LNCaP clone FGC (cell line): ENCODE measurements around the gene PCDHB6.
"Not testable (repeated sequence)": the region's sequence is repeated elsewhere in the genome, so short reads cannot be mapped to it uniquely, and the experiment has no call there.

Source experiments
- DNase-seq: peaks from one replicate; pipeline ENCODE4 v3.0.0-alpha.2; 2011; ENCODE audit warnings: low read depth
- H3K4me3 ChIP-seq: 2 replicates; pipeline ENCODE4 v1.5.1; 2011; ENCODE audit warnings: mild to moderate bottlenecking, low read depth, low read length, control low read depth
- TF ChIP-seq, protein P1 (sequence below): IDR thresholded peaks from 2 replicates; pipeline ENCODE4 v1.5.1; 2012; ENCODE audit warnings: mild to moderate bottlenecking; ENCODE audit not compliant: control insufficient read depth, insufficient read depth; ENCODE audit errors: extremely low read depth

The PCDHB6 gene

DNA sequence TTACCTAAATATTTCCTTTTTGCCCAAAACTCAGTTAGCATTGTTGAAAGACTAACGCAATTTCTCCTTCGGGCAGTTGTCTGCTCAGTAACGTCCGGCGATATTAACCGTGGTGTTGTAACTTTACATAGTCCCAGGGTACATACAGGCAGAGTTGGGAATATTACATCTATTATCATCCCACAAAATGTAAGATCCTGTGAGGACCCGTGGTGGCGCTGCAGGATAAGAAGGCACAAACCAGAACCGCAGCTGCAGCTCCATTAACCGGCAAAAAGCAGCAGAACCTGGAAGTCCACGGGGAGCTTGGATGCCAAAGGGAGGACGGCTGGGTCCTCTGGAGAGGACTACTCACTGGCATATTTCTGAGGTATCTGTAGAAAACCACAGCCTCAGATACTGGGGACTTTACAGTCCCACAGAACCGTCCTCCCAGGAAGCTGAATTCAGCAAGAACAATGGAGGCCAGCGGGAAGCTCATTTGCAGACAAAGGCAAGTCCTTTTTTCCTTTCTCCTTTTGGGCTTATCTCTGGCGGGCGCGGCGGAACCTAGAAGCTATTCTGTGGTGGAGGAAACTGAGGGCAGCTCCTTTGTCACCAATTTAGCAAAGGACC is 27.8 kb downstream of the PCDHB6 start, which contains the start of gene PCDHB8:
PCDHB8 (plus strand) TSS at position 214 of the 615 bp plus-strand sequence; CDS start at position 459, 245 bp downstream.
- TF ChIP-seq, protein P1, sequence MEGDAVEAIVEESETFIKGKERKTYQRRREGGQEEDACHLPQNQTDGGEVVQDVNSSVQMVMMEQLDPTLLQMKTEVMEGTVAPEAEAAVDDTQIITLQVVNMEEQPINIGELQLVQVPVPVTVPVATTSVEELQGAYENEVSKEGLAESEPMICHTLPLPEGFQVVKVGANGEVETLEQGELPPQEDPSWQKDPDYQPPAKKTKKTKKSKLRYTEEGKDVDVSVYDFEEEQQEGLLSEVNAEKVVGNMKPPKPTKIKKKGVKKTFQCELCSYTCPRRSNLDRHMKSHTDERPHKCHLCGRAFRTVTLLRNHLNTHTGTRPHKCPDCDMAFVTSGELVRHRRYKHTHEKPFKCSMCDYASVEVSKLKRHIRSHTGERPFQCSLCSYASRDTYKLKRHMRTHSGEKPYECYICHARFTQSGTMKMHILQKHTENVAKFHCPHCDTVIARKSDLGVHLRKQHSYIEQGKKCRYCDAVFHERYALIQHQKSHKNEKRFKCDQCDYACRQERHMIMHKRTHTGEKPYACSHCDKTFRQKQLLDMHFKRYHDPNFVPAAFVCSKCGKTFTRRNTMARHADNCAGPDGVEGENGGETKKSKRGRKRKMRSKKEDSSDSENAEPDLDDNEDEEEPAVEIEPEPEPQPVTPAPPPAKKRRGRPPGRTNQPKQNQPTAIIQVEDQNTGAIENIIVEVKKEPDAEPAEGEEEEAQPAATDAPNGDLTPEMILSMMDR = peak; percentile 43
- not testable (repeated sequence) for DNase-seq
- H3K4me3 ChIP-seq = peak within 1 kb of the TSS; percentile 6; the same call in 1 of the 2 replicates

DNA sequence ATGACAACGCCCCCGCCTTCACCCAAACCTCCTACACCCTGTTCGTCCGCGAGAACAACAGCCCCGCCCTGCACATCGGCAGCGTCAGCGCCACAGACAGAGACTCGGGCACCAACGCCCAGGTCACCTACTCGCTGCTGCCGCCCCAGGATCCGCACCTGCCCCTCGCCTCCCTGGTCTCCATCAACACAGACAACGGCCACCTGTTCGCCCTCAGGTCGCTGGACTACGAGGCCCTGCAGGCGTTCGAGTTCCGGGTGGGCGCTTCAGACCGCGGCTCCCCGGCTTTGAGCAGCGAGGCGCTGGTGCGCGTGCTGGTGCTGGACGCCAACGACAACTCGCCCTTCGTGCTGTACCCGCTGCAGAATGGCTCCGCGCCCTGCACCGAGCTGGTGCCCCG is 29.5 kb downstream of the PCDHB6 start:
- not testable (repeated sequence) for DNase-seq

DNA sequence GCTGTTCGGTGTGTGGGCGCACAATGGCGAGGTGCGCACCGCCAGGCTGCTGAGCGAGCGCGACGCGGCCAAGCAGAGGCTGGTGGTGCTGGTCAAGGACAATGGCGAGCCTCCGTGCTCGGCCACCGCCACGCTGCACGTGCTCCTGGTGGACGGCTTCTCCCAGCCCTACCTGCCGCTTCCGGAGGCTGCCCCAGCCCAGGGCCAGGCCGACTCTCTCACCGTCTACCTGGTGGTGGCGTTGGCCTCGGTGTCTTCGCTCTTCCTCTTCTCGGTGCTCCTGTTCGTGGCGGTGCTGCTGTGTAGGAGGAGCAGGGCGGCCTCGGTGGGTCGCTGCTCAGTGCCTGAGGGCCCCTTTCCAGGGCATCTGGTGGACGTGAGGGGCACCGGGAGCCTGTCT is 30.0 kb downstream of the PCDHB6 start:
- not testable (repeated sequence) for H3K4me3 ChIP-seq, DNase-seq

More for the DNA sequence above, 29.5 kb downstream of the PCDHB6 start:
- H3K4me3 ChIP-seq = not testable (repeated sequence)

DNA sequence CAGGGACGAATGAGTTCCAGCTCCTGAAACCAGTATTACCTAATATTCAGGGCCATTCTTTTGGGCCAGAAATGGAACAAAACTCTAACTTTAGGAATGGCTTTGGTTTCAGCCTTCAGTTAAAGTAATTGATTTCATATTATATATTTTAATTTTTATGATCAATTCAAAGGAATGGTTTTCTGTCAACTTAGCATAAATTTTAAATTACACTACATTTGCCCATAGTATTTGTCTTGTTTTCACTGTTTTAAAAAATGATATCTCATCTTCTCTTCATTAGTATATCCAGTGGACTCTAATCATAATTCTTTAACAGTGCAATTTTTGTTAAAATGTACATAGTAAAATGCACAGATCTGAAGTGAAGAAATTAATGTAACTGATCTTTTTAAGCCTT is 30.5 kb downstream of the PCDHB6 start:
- TF ChIP-seq, protein P1 = no peak
- no peak overlapping the region for H3K4me3 ChIP-seq
- DNase-seq = no peak

DNA sequence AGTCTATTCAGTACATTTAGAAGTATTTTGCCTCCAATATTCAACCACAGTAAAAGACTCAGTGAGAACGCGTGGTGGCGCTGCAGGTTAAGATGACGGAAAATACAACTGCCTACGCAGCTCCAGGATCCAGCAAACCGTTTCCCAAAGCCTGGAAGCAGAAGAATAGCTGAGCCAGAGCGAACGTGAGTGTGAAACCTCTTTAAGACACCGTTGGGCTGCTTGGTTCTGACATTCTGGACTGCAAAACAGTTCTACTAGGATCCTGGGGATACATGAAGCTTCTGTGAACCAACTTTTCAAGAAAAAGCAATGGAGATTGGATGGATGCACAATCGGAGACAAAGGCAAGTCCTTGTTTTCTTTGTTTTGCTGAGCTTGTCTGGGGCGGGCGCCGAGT is 32.4 kb downstream of the PCDHB6 start, which contains the start of gene PCDHB16:
PCDHB16 (plus strand) TSS at position 140 of the 400 bp plus-strand sequence; CDS start at position 313, 173 bp downstream.
- TF ChIP-seq, protein P1 = peak; percentile 59
- H3K4me3 ChIP-seq = no peak within 1 kb of the TSS; the same call in 1 of the 2 replicates
- DNase-seq = no peak

DNA sequence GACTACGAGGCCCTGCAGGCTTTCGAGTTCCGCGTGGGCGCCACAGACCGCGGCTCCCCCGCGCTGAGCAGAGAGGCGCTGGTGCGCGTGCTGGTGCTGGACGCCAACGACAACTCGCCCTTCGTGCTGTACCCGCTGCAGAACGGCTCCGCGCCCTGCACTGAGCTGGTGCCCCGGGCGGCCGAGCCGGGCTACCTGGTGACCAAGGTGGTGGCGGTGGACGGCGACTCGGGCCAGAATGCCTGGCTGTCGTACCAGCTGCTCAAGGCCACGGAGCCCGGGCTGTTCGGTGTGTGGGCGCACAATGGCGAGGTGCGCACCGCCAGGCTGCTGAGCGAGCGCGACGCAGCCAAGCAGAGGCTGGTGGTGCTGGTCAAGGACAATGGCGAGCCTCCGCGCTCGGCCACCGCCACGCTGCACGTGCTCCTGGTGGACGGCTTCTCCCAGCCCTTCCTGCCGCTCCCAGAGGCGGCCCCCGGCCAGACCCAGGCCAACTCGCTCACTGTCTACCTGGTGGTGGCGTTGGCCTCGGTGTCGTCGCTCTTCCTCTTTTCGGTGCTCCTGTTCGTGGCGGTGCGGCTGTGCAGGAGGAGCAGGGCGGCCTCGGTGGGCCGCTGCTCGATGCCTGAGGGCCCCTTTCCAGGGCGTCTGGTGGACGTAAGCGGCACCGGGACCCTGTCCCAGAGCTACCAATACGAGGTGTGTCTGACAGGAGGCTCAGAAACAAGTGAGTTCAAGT is 34.4 kb downstream of the PCDHB6 start:
- not testable (repeated sequence) for H3K4me3 ChIP-seq, DNase-seq

DNA sequence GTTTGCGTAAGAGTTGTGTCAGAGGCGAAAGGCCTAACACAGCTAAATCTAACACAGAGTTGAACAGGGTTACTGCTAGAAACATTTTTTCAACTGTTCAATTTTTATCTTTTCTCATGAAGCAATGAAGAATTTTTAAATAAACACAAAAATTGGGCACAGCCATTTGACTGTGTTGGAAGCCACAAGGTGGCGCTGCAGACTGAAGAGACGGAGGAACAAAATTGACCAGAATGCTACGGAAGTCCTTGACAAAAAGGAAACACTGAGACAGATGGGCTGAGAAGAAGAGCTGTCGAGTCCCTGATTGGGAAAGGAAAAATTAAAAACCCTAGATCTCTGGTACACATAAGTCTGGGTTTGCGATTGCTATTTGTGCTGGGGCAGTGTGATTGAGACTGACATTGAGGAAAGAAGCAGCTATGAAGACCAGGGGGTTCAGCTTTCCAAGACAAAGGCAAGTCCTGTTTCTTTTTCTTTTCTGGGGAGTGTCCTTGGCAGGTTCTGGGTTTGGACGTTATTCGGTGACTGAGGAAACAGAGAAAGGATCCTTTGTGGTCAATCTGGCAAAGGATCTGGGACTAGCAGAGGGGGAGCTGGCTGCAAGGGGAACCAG is 37.1 kb downstream of the PCDHB6 start, which contains the start of gene PCDHB9:
PCDHB9 (plus strand) TSS at position 265 of the 616 bp plus-strand sequence; CDS start at position 423, 158 bp downstream.
- TF ChIP-seq, protein P1 = peak; percentile 60
- H3K4me3 ChIP-seq = no peak within 1 kb of the TSS
- DNase-seq = no peak

DNA sequence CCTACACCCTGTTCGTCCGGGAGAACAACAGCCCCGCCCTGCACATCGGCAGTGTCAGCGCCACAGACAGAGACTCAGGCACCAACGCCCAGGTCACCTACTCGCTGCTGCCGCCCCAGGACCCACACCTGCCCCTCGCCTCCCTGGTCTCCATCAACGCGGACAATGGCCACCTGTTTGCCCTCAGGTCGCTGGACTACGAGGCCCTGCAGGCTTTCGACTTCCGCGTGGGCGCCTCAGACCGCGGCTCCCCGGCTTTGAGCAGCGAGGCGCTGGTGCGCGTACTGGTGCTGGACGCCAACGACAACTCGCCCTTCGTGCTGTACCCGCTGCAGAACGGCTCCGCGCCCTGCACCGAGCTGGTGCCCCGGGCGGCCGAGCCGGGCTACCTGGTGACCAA is 38.8 kb downstream of the PCDHB6 start:
- not testable (repeated sequence) for DNase-seq, H3K4me3 ChIP-seq

DNA sequence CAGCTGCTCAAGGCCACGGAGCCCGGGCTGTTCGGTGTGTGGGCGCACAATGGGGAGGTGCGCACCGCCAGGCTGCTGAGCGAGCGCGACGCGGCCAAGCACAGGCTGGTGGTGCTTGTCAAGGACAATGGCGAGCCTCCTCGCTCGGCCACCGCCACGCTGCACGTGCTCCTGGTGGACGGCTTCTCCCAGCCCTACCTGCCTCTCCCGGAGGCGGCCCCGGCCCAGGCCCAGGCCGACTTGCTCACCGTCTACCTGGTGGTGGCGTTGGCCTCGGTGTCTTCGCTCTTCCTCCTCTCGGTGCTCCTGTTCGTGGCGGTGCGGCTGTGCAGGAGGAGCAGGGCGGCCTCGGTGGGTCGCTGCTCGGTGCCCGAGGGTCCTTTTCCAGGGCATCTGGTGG is 39.3 kb downstream of the PCDHB6 start:
- DNase-seq, H3K4me3 ChIP-seq: not testable (repeated sequence)
